Measurements from ENCODE around the gene TP53RK.

DNA sequence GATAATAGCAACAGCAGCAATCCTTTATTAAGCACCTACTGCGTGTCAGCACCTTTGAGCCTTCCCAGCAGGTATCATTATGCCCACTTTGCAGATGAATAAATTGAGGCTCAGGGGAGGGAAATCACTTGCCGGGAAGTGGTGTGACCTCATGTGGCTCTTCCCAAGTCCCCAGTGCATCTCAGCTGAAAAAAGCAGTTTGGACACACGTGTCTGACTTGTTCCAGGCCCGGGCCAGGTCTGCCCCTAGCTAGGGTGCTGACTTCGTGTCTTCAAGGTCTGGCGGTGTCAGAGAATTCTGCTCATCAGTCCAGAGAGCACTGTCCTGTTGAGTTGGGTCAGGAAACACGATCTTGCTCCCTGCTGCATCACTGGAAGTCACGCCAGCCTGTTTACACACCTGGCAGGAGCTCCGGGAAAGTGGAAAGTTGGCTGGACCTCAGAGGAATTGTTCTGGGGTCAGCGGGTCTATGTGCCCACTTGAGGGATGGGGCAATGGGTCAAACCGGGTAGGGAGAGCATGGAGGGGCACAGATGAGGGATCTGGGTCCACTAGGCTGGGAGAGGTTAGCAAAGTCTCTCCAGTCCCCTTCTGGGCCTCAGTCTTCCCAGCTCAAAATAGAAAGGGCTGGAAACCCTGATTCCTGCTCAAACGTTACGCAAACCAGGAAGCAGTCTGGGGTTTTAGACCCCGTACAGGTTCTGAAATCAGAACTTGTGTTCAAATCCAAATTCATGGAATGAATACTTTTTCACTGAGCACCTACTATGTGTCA, 48.5 kb downstream of the TP53RK start:
- TF ChIP-seq IRF2 (CRISPR knock-in tag; IDR thresholded peaks at IDR 0.05; ENCODE audit: borderline replicate concordance, low read depth) (no peak), JUN (CRISPR knock-in tag; IDR thresholded peaks at IDR 0.05) (no peak), CTCF (IDR thresholded peaks at IDR 0.05) (no peak), E2F1 (CRISPR knock-in tag; IDR thresholded peaks at IDR 0.05) (no peak), ATF2 (CRISPR knock-in tag; IDR thresholded peaks at IDR 0.05; ENCODE audit: borderline replicate concordance, low read depth) (no peak), MAX (CRISPR knock-in tag; IDR thresholded peaks at IDR 0.05) (no peak), CREM (CRISPR knock-in tag; IDR thresholded peaks at IDR 0.05) (no peak), AR (CRISPR knock-in tag; IDR thresholded peaks at IDR 0.05) (no peak), SP1 (CRISPR knock-in tag; conservative IDR thresholded peaks at IDR 0.05) (no peak), ZNF263 (CRISPR knock-in tag; IDR thresholded peaks at IDR 0.05; ENCODE audit: low read depth) (no peak), ZNF219 (CRISPR knock-in tag; IDR thresholded peaks at IDR 0.05; ENCODE audit: borderline replicate concordance) (no peak), HMGXB4 (CRISPR knock-in tag; IDR thresholded peaks at IDR 0.05) (no peak)
- TF ChIP-seq, protein P1, sequence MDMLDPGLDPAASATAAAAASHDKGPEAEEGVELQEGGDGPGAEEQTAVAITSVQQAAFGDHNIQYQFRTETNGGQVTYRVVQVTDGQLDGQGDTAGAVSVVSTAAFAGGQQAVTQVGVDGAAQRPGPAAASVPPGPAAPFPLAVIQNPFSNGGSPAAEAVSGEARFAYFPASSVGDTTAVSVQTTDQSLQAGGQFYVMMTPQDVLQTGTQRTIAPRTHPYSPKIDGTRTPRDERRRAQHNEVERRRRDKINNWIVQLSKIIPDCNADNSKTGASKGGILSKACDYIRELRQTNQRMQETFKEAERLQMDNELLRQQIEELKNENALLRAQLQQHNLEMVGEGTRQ (CRISPR knock-in tag; IDR thresholded peaks at IDR 0.05), result no peak
- TF ChIP-seq, protein P2, sequence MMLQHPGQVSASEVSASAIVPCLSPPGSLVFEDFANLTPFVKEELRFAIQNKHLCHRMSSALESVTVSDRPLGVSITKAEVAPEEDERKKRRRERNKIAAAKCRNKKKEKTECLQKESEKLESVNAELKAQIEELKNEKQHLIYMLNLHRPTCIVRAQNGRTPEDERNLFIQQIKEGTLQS (CRISPR knock-in tag; conservative IDR thresholded peaks at IDR 0.05), result no peak
